GM12874 (cell line): Measurements from ENCODE around the gene KIF17.

Experiments used
- TF ChIP-seq, protein P1 (sequence below): IDR thresholded peaks from 2 replicates; pipeline ENCODE4 v1.5.1; 2011; ENCODE audit warnings: low read depth, mild to moderate bottlenecking, control low read depth, low read length, moderate library complexity; ENCODE audit not compliant: insufficient read depth

KIF17 gene

DNA sequence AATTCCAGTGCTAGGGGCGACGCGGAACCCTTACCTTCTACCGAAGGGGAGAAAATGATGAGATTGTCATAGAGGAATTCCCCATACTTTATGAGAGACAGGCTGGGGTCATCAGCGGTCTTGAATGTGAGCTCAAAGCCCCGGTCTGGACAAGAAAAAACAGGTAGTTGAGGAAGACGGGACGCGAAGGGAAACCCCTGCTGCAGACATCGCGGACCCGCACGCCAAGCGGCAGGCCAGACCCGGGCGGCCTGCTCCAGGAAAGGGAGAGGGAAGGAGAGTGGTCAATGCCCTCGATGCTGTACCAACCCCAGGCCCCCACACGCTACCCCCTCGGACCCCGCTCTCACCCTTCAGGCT, 57.0 kb downstream of the KIF17 start:
- TF ChIP-seq, protein P1, sequence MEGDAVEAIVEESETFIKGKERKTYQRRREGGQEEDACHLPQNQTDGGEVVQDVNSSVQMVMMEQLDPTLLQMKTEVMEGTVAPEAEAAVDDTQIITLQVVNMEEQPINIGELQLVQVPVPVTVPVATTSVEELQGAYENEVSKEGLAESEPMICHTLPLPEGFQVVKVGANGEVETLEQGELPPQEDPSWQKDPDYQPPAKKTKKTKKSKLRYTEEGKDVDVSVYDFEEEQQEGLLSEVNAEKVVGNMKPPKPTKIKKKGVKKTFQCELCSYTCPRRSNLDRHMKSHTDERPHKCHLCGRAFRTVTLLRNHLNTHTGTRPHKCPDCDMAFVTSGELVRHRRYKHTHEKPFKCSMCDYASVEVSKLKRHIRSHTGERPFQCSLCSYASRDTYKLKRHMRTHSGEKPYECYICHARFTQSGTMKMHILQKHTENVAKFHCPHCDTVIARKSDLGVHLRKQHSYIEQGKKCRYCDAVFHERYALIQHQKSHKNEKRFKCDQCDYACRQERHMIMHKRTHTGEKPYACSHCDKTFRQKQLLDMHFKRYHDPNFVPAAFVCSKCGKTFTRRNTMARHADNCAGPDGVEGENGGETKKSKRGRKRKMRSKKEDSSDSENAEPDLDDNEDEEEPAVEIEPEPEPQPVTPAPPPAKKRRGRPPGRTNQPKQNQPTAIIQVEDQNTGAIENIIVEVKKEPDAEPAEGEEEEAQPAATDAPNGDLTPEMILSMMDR: no peak

DNA sequence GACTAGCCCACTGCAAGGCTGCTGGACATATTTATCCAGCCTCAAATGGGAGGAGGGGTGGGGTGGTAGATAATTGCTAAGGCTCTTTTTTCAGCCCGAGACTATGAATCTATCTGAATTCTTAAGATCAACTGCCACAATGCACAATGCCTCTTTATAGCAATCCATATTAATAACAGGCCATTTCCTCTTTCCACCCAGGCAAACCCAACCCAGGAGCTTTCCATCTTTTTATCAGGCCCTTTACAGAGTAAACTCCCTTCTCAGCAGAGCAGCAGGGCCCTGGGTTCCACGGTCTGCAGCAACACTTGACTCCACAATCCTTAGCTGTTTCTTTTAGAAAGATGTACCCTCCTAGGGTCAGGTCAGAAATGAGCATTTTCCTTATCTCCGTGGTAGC, 57.4 kb downstream of the KIF17 start:
- TF ChIP-seq, protein P1: no peak

DNA sequence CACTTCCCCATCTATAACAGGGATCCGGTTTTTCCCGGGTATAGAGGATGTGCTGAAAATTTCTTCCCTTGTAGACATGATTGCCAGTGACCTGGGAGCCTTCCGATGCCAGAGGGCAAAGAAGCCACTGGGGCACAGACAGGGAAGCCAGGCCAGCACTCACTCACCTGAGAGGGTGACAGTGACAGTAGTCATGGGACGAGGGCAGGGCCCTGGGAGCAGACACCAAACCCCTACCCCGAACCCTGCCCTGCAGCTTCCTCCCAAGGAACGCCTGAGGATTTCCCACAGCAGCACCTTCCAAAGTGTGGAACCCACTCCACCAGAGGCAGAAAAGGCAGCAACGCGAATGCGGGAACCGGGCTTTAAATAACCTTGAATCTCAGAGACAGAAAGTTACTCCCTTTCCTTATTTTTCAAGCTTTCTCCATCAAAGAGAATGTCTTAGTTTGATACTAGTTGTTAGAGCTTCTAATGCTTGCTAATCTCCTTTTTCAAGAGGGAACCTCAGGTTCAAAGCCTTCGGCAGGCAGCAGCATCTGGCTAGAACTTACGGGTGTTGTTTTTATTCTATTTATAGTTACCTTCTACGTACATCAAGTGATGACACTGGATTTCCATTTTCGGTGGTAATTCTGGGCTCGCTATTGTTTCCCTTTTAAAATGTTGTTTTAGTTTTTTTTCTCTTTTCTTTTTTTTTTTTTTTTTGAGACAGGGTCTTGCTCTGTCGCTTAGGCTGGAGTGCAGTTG, 59.5 kb downstream of the KIF17 start:
- TF ChIP-seq, protein P1: no peak

DNA sequence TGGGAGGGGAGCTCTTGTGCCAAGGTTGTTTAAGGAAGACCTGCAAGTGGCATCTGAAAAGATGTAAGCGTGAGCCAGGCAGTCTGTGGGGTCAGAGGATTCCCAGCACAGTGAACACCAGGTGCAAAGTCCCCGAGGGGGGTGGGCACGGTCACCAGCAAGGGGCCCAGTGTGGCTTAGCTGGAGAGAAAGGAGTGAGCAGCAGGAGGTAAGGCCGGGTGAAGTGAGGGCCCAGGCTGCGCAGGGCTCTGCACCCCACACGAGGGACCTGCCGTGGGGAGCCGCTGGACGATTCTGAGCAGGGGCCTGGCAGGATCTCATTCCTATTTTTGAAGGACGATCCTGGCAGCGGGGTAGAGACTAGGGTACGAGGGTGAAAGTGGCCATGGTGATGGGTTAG, 60.8 kb downstream of the KIF17 start:
- TF ChIP-seq, protein P1: no peak

DNA sequence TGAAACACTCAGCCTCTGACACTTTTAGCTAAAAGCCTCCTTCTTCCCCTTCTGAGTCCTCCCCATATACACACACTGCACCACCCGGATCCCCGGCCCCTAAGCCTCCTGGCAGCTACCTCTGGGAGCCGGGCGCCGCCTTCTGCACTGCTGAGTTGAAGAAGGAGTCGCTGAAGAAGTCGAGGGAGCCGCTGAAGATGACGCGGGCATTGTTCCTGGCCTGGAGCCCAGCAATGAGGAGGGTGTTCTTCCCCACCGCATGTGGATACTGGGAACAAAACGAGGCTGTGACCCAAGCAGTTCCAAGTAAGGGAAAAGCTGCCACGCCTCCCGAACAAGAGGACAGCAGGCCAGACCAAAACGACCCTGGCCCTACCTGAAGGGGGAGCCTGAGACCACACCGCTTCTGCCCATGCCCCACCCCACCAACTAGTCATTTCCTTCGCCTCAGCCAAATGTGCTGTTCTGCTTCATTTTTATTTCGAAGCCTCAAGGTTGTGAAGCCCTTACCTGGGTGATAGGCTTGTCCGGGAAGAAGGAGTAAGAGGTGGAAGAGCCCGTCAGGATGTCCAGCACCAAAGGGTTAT, 63.6 kb downstream of the KIF17 start:
- TF ChIP-seq, protein P1: no peak

DNA sequence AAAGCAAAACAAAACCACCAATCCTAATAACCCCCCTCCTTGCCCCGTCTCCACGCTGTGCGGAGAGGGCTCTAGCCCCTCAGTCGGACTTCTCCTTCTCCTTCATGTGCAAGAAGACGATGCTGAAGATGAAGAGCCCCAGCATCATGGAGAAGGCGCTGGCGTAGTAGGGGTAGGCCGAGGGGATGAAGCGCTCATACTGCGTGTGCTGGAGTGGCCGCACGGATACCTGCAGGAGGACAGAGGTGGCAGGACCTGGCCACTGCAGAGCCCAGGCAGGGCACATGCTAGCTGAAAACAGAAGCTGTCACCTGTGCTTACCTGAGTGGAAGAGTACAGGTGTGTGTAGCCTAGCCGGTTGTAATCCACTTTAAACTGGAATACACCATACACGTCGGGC, 65.5 kb downstream of the KIF17 start:
- TF ChIP-seq, protein P1: no peak

DNA sequence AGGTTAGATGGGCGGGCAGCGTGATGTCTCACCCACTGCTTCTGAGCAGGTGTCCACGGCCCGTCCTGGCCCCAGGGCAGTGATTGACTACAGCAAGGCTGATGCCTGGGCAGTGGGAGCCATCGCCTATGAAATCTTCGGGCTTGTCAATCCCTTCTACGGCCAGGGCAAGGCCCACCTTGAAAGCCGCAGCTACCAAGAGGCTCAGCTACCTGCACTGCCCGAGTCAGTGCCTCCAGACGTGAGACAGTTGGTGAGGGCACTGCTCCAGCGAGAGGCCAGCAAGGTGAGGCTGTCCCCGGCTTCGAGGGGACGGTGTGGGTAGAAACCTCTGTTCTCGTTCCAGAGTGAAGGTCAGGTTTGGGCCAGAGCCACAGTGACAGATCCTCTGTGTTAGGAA, 68.9 kb downstream of the KIF17 start:
- TF ChIP-seq, protein P1: no peak
